Measurements from ENCODE around the gene SNAI3.
"Not testable (repeated sequence)": the region's sequence is repeated elsewhere in the genome, so short reads cannot be mapped to it uniquely, and the experiment has no call there.

SNAI3 gene

GRCh38 chr16:88672776-88673175 lies 13.5 kb downstream of the SNAI3 start:
- Histone ChIP-seq H3K23ac (ENCODE audit: low read length) (no peak overlapping the region), H4K8ac (ENCODE audit: low read depth, low read length) (no peak overlapping the region), H3K79me1 (ENCODE audit: low read length) (no peaks in the 10 kb centered on the region), H4K91ac (ENCODE audit: low read depth, low read length) (no peak overlapping the region), H3K4me2 (ENCODE audit: low read length) (no peak overlapping the region), H3K9ac (ENCODE audit: low read length) (no peak overlapping the region), H3K27me3 (ENCODE audit: insufficient read depth, low read length) (no peaks in the 10 kb centered on the region), H2BK120ac (ENCODE audit: insufficient read depth, low read length, poor library complexity) (no peak overlapping the region), H3K4me3 (ENCODE audit: low read depth, low read length) (no peak overlapping the region), H2AFZ (ENCODE audit: insufficient read depth, low read length, poor library complexity) (no peak overlapping the region), H3K14ac (ENCODE audit: low read length) (no peak overlapping the region), H3K9me3 (ENCODE audit: insufficient read depth, low read depth, low read length) (peaks cover 4% of the 10 kb centered on the region), H3K27ac (ENCODE audit: low read depth, low read length) (no peak overlapping the region), H2AK5ac (ENCODE audit: low read length) (no peak overlapping the region), H2BK5ac (ENCODE audit: low read depth, low read length, poor library complexity) (no peak overlapping the region), H3K4ac (ENCODE audit: low read depth, low read length) (no peak overlapping the region), H3K18ac (ENCODE audit: low read length) (no peak overlapping the region), H3K4me1 (ENCODE audit: control insufficient read depth in 1 of 2, insufficient read depth in 2 of 2, low read length in 2 of 2) (no peaks in the 10 kb centered on the region), H3K79me2 (ENCODE audit: control insufficient read depth, insufficient read depth, low read length, poor library complexity) (no peaks in the 10 kb centered on the region), H2BK12ac (ENCODE audit: low read length) (no peak overlapping the region), H3K36me3 (ENCODE audit: control insufficient read depth in 1 of 2, insufficient read depth in 2 of 2, low read length in 2 of 2) (peaks cover 6 to 14% of the 10 kb centered on the region in 2 experiments), H4K12ac (ENCODE audit: low read depth, low read length) (no peak overlapping the region)
- no peak for DNase-seq
- no CpG with 5 or more reads among the region's 11 CpGs for WGBS (ENCODE audit: extremely low coverage, insufficient coverage, insufficient read length)

DNA sequence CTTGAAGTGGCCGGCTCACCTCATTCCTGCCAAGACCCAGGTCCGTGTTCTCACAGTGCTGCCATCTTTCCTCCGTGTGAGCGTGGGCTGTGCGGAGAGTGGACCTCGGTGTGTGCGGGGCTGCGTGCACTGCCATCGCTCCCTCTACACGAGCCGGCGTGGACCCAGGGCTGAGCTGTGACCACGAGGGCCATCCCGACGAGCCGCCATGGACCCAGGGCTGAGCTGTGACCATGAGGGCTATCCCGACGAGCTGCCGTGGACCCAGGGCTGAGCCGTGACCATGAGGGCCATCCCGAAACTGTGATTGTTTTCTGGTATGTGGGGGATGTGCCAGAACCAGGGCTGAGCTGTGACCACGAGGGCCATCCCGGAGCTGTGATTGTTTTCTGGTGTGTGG lies 14.5 kb downstream of the SNAI3 start:
- no peak overlapping the region for H3K23ac ChIP-seq (ENCODE audit: low read length)
- H2BK5ac ChIP-seq (ENCODE audit: low read depth, low read length, poor library complexity): no peak overlapping the region
- no peak overlapping the region for H4K12ac ChIP-seq (ENCODE audit: low read depth, low read length)
- H2BK12ac ChIP-seq (ENCODE audit: low read length): no peak overlapping the region
- H4K91ac ChIP-seq (ENCODE audit: low read depth, low read length): no peak overlapping the region
- H3K36me3 ChIP-seq (ENCODE audit: control insufficient read depth in 1 of 2, insufficient read depth in 2 of 2, low read length in 2 of 2): peaks cover 6 to 14% of the 10 kb centered on the region in 2 experiments
- no peak overlapping the region for H3K4ac ChIP-seq (ENCODE audit: low read depth, low read length)
- H3K27ac ChIP-seq (ENCODE audit: low read depth, low read length): no peak overlapping the region
- no peak overlapping the region for H3K14ac ChIP-seq (ENCODE audit: low read length)
- H2BK120ac ChIP-seq (ENCODE audit: insufficient read depth, low read length, poor library complexity): no peak overlapping the region
- DNase-seq: no peak
- peaks cover 4% of the 10 kb centered on the region for H3K9me3 ChIP-seq (ENCODE audit: insufficient read depth, low read depth, low read length)
- H3K9ac ChIP-seq (ENCODE audit: low read length): no peak overlapping the region
- WGBS (ENCODE audit: extremely low coverage, insufficient coverage, insufficient read length): no CpG with 5 or more reads among the region's 23 CpGs
- H3K27me3 ChIP-seq (ENCODE audit: insufficient read depth, low read length): no peaks in the 10 kb centered on the region
- H3K79me1 ChIP-seq (ENCODE audit: low read length): no peaks in the 10 kb centered on the region
- peak overlapping the region; percentile 11 for H2AK5ac ChIP-seq (ENCODE audit: low read length)
- H3K4me1 ChIP-seq (ENCODE audit: control insufficient read depth in 1 of 2, insufficient read depth in 2 of 2, low read length in 2 of 2): peaks cover 3 to 5% of the 10 kb centered on the region in 2 experiments
- H3K18ac ChIP-seq (ENCODE audit: low read length): no peak overlapping the region
- no peak overlapping the region for H2AFZ ChIP-seq (ENCODE audit: insufficient read depth, low read length, poor library complexity)
- no peaks in the 10 kb centered on the region for H3K79me2 ChIP-seq (ENCODE audit: control insufficient read depth, insufficient read depth, low read length, poor library complexity)
- no peak overlapping the region for H3K4me2 ChIP-seq (ENCODE audit: low read length)
- H4K8ac ChIP-seq (ENCODE audit: low read depth, low read length): no peak overlapping the region
- H3K4me3 ChIP-seq (ENCODE audit: low read depth, low read length): no peak overlapping the region

- Histone ChIP-seq H4K8ac (ENCODE audit: low read depth, low read length) (no peak overlapping the region), H3K79me2 (ENCODE audit: control insufficient read depth, insufficient read depth, low read length, poor library complexity) (no peaks in the 10 kb centered on the region), H2BK5ac (ENCODE audit: low read depth, low read length, poor library complexity) (no peak overlapping the region), H3K27ac (ENCODE audit: low read depth, low read length) (no peak overlapping the region), H3K9me3 (ENCODE audit: insufficient read depth, low read depth, low read length) (peaks cover 4% of the 10 kb centered on the region), H3K79me1 (ENCODE audit: low read length) (no peaks in the 10 kb centered on the region), H3K14ac (ENCODE audit: low read length) (no peak overlapping the region), H3K4ac (ENCODE audit: low read depth, low read length) (no peak overlapping the region), H2AFZ (ENCODE audit: insufficient read depth, low read length, poor library complexity) (no peak overlapping the region), H3K36me3 (ENCODE audit: control insufficient read depth in 1 of 2, insufficient read depth in 2 of 2, low read length in 2 of 2) (peaks cover 6 to 8% of the 10 kb centered on the region in 2 experiments), H3K4me3 (ENCODE audit: low read depth, low read length) (no peak overlapping the region), H3K4me1 (ENCODE audit: control insufficient read depth in 1 of 2, insufficient read depth in 2 of 2, low read length in 2 of 2) (peaks cover 3 to 5% of the 10 kb centered on the region in 2 experiments), H4K91ac (ENCODE audit: low read depth, low read length) (no peak overlapping the region), H2AK5ac (ENCODE audit: low read length) (no peak overlapping the region), H3K4me2 (ENCODE audit: low read length) (no peak overlapping the region), H2BK12ac (ENCODE audit: low read length) (no peak overlapping the region), H3K27me3 (ENCODE audit: insufficient read depth, low read length) (no peaks in the 10 kb centered on the region), H3K18ac (ENCODE audit: low read length) (no peak overlapping the region), H2BK120ac (ENCODE audit: insufficient read depth, low read length, poor library complexity) (no peak overlapping the region), H3K23ac (ENCODE audit: low read length) (no peak overlapping the region), H3K9ac (ENCODE audit: low read length) (no peak overlapping the region), H4K12ac (ENCODE audit: low read depth, low read length) (no peak overlapping the region)
- no CpG with 5 or more reads among the region's 10 CpGs for WGBS (ENCODE audit: extremely low coverage, insufficient coverage, insufficient read length)
- no peak for DNase-seq
Measured at GRCh38 chr16:88669980-88670379, 16.3 kb downstream of the SNAI3 start.

- not testable (repeated sequence) for H3K4me1 ChIP-seq (ENCODE audit: control insufficient read depth in 1 of 2, insufficient read depth in 2 of 2, low read length in 2 of 2); H3K36me3 ChIP-seq (ENCODE audit: control insufficient read depth in 1 of 2, insufficient read depth in 2 of 2, low read length in 2 of 2); H3K4me3 ChIP-seq (ENCODE audit: low read depth, low read length); H3K14ac ChIP-seq (ENCODE audit: low read length); H2BK120ac ChIP-seq (ENCODE audit: insufficient read depth, low read length, poor library complexity); H4K12ac ChIP-seq (ENCODE audit: low read depth, low read length); H3K9ac ChIP-seq (ENCODE audit: low read length); H3K23ac ChIP-seq (ENCODE audit: low read length); H3K4ac ChIP-seq (ENCODE audit: low read depth, low read length); H4K8ac ChIP-seq (ENCODE audit: low read depth, low read length); H2BK12ac ChIP-seq (ENCODE audit: low read length); H3K18ac ChIP-seq (ENCODE audit: low read length); H3K4me2 ChIP-seq (ENCODE audit: low read length); H3K79me1 ChIP-seq (ENCODE audit: low read length); H2BK5ac ChIP-seq (ENCODE audit: low read depth, low read length, poor library complexity); H2AFZ ChIP-seq (ENCODE audit: insufficient read depth, low read length, poor library complexity); H3K9me3 ChIP-seq (ENCODE audit: insufficient read depth, low read depth, low read length); H3K79me2 ChIP-seq (ENCODE audit: control insufficient read depth, insufficient read depth, low read length, poor library complexity); H3K27ac ChIP-seq (ENCODE audit: low read depth, low read length); H2AK5ac ChIP-seq (ENCODE audit: low read length); H4K91ac ChIP-seq (ENCODE audit: low read depth, low read length); H3K27me3 ChIP-seq (ENCODE audit: insufficient read depth, low read length); DNase-seq
- no CpG with 5 or more reads among the region's 8 CpGs for WGBS (ENCODE audit: extremely low coverage, insufficient coverage, insufficient read length)
Measured at GRCh38 chr16:88669493-88669892, 16.8 kb downstream of the SNAI3 start.
